Pancreas (tissue), 10 donors: ENCODE measurements around the gene KCTD4. TPM values are rescaled to one million over a fixed set of nuclear protein-coding genes. Genes with fewer than 3 reads are reported as not detected.

ENCODE experiments used
- ATAC-seq, 4 donors: fragments of 200-7000 bp; cut with Tn5 transposase; one replicate each; pipeline versions ENCODE4 v1.8.0 to v1.9.1; 2020; ENCODE audit warnings: mild to moderate bottlenecking in 4 of 4, moderate library complexity in 4 of 4
- DNase-seq, 6 donors: peaks; one replicate each; pipeline ENCODE4 v3.0.0-alpha.2; 2020
- FAIRE-seq: peaks from 2 replicates; lab custom pipeline; 2012; peaks lifted over from hg19 to GRCh38; lab: Jason Lieb, UNC
- H3K27ac ChIP-seq, 4 donors: fragments of 200-600 bp; sonication (generic); 1 replicate in 3 of 4; 2 replicates in 1 of 4; pipeline versions ENCODE4 v1.5.0 to v1.8.0; 2020
- H3K27me3 ChIP-seq, 4 donors: fragments of 200-600 bp; one replicate each; pipeline ENCODE4 v1.8.0; 2021
- H3K36me3 ChIP-seq, 3 donors: fragments of 200-600 bp; sonication (generic) in 1 of 3; one replicate each; pipeline versions ENCODE4 v1.5.0 to v1.8.0; 2020 to 2021
- H3K4me1 ChIP-seq, 3 donors: fragments of 200-600 bp; one replicate each; pipeline ENCODE4 v1.8.0; 2021
- H3K4me3 ChIP-seq, 4 donors: fragments of 200-600 bp; sonication (generic) in 2 of 4; one replicate each; pipeline versions ENCODE4 v1.5.0 to v1.8.0; 2020 to 2021
- H3K9me3 ChIP-seq, 4 donors: fragments of 200-600 bp; one replicate each; pipeline ENCODE4 v1.8.0; 2021
- WGBS, 2 donors: extraction: QIAGEN DNeasy Blood & Tissue Kit; methylation state at CpG; one replicate each; pipeline ENCODE4 v1.1.7; 2013; 5-methylcytosine and 5-hydroxymethylcytosine counted together
- intact Hi-C, 3 donors: fragments of 100-400 bp; cut with DNase I; formaldehyde crosslinking; loops; one replicate each; pipeline versions ENCODE4 v1.11.1 to v1.14.2; 2022
- polyA plus RNA-seq, 2 donors: library from polyadenylated mRNA; stranded (reverse); fragments of 200-250 nt; gene quantifications; one replicate each; pipeline ENCODE4 v1.2.3, GENCODE V29; 2013
- total RNA-seq, 6 donors: library from RNA; stranded (reverse); fragmentation: NEBNext Ultra II Directional in 4 of 6; extraction: Animal tissue kit (Norgen Biotek cat#: 25700) in 4 of 6; gene quantifications; one replicate each; pipeline versions ENCODE4 v1.2.1 to v1.2.4, GENCODE V29; 2021 to 2023
- TF ChIP-seq, protein P1 (sequence below), 4 donors: fragments of 200-600 bp; sonication (generic) in 3 of 4; IDR thresholded peaks; one replicate each; pipeline versions ENCODE4 v1.5.0 to v1.8.0; 2021; ENCODE audit warnings: antibody characterized with exemption in 4 of 4
- donor health status: healthy with polysubstance abuse.
- donor health status: DM: no; HTN: no; CAD: no; lungs with moderate emphysema.
- donor health status: DM: no; HTN: no; CAD: no.
- donor health status: control.
- donor health status: control.
- donor health status: Bipolar disorder and iron deficiency.
- donor health status: DM: yes; HTN: yes; CAD: no.
- donor health status: DM: no; HTN: no; CAD: no.
- donor health status: DM: no; HTN: no; CAD: no.
- donor health status: DM: yes; HTN: yes; CAD: no.

The KCTD4 gene
- total and polyA plus RNA-seq, 8 donors = 0.09 to 0.28 (median 0.15) TPM; not detected in 2

DNA sequence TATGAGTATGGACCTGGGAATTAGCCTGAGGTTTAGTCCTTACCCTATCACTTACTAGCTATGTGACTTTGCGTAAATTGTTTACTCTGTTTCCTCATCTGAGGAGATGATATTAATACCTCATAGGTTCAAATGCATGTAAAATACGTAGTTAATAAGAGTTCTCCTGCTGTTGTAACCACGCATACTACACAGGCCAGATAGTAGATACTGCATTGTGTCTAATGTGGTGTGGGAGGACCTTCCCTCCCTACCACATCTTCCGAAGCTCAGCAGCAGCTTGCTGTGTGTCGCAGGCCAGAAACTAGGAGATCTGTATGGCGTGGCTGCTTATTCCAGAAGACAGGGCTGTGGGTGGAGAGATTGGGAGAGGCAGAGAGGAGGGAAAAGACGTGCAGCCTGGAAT lies 57.5 kb downstream of the KCTD4 start:
- H3K9me3 ChIP-seq = no peaks in the 10 kb centered on the region
- DNase-seq (no peak), ATAC-seq (no peak), FAIRE-seq (no peak)
- H3K27me3 ChIP-seq = no peaks in the 10 kb centered on the region
- TF ChIP-seq, protein P1, sequence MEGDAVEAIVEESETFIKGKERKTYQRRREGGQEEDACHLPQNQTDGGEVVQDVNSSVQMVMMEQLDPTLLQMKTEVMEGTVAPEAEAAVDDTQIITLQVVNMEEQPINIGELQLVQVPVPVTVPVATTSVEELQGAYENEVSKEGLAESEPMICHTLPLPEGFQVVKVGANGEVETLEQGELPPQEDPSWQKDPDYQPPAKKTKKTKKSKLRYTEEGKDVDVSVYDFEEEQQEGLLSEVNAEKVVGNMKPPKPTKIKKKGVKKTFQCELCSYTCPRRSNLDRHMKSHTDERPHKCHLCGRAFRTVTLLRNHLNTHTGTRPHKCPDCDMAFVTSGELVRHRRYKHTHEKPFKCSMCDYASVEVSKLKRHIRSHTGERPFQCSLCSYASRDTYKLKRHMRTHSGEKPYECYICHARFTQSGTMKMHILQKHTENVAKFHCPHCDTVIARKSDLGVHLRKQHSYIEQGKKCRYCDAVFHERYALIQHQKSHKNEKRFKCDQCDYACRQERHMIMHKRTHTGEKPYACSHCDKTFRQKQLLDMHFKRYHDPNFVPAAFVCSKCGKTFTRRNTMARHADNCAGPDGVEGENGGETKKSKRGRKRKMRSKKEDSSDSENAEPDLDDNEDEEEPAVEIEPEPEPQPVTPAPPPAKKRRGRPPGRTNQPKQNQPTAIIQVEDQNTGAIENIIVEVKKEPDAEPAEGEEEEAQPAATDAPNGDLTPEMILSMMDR (IDR thresholded peaks at IDR 0.05) = no peak
- no peak overlapping the region for H3K4me3 ChIP-seq
- 89 to 90% methylated on average over 7 of the region's 7 CpGs for WGBS, 2 donors
- H3K36me3 ChIP-seq = peaks cover 0 to 5% (median 0%) of the 10 kb centered on the region in 3 donors
- intact Hi-C loops = no loop called here
- H3K4me1 ChIP-seq = peaks cover 0 to 5% (median 0%) of the 10 kb centered on the region in 3 donors
- H3K27ac ChIP-seq = peak overlapping the region in 1 of 4 donors; percentile 36

Other genes starting within 250 kb of the KCTD4 start
- gene NUFIP1, start 211.6 kb downstream of the KCTD4 start, total RNA-seq = 1 to 10 TPM; 1.1 to 3.0 (median 2.0) TPM
- 1 to 10 TPM; 1.3 to 2.4 TPM for gene NUFIP1, start 211.6 kb downstream of the KCTD4 start, polyA plus RNA-seq
- 10 to 100 TPM in 1 of 6 donors, 1 to 10 TPM in 5; 6.4 to 13.3 (median 9.1) TPM for gene GPALPP1, start 211.5 kb downstream of the KCTD4 start, total RNA-seq
- 1 to 10 TPM; 4.3 to 8.5 TPM for gene GPALPP1, start 211.5 kb downstream of the KCTD4 start, polyA plus RNA-seq
- gene GTF2F2, start 80.5 kb downstream of the KCTD4 start, total RNA-seq = 1 to 10 TPM; 6.0 to 8.6 (median 7.7) TPM
- gene GTF2F2, start 80.5 kb downstream of the KCTD4 start, polyA plus RNA-seq = 1 to 10 TPM; 7.1 to 8.2 TPM
- gene TPT1, start 140.1 kb upstream of the KCTD4 start, total RNA-seq = 1,000 to 10,000 TPM; 2,995 to 3,873 (median 3,563) TPM
- gene TPT1, start 140.1 kb upstream of the KCTD4 start, polyA plus RNA-seq = 1,000 to 10,000 TPM; 3,587 to 4,358 TPM
- 10 to 100 TPM in 2 of 6 donors, 1 to 10 TPM in 4; 4.5 to 12.3 (median 8.3) TPM for gene SLC25A30, start 217.3 kb upstream of the KCTD4 start, total RNA-seq
- gene SLC25A30, start 217.3 kb upstream of the KCTD4 start, polyA plus RNA-seq = 1 to 10 TPM; 3.8 to 7.5 TPM